Calu3 (cell line): ENCODE measurements around the gene OSBPL8. TPM values are rescaled to one million over a fixed set of nuclear protein-coding genes. Genes with fewer than 3 reads are reported as not detected.

Experiments used
- BruUV-seq: library from RNA; stranded (reverse); fragments of 400-500 nt; replicated peaks from 2 replicates; lab custom pipeline; 2021; lab: Mats Ljungman, UMichigan
- CTCF ChIA-PET: fragments of 300-600 bp; sonication (Branson Sonifier 250); formaldehyde crosslinking; loops from one replicate; lab custom pipeline; 2022; ENCODE audit warnings: antibody characterized with exemption; lab: Charles Lee
- DNase-seq: peaks from one replicate; pipeline ENCODE4 v3.0.0; 2022
- H3K27ac Mint-ChIP-seq: one replicate; pipeline ENCODE4 v1.8.0; 2022; ENCODE audit warnings: mixed read lengths; ENCODE audit not compliant: unreplicated experiment
- H3K27me3 Mint-ChIP-seq: one replicate; pipeline ENCODE4 v1.8.0; 2022; ENCODE audit warnings: mixed read lengths; ENCODE audit not compliant: unreplicated experiment
- H3K36me3 Mint-ChIP-seq: one replicate; pipeline ENCODE4 v1.8.0; 2022; ENCODE audit warnings: mild to moderate bottlenecking, moderate library complexity, mixed read lengths; ENCODE audit not compliant: insufficient read depth, unreplicated experiment
- H3K4me1 Mint-ChIP-seq: one replicate; pipeline ENCODE4 v1.8.0; 2022; ENCODE audit warnings: mild to moderate bottlenecking, low read depth, mixed read lengths; ENCODE audit not compliant: unreplicated experiment
- H3K4me3 Mint-ChIP-seq: one replicate; pipeline ENCODE4 v1.8.0; 2022; ENCODE audit warnings: mild to moderate bottlenecking, low read depth, moderate library complexity, mixed read lengths; ENCODE audit not compliant: unreplicated experiment
- H3K9me3 Mint-ChIP-seq: one replicate; pipeline ENCODE4 v1.8.0; 2022; ENCODE audit warnings: low read depth, mixed read lengths; ENCODE audit not compliant: unreplicated experiment
- CTCF ChIP-seq: fragments of 200-600 bp; IDR thresholded peaks from one replicate; pipeline ENCODE4 v1.8.0; 2022; ENCODE audit warnings: antibody characterized with exemption; ENCODE audit not compliant: unreplicated experiment
- intact Hi-C: fragments of 100-400 bp; cut with micrococcal nuclease; formaldehyde crosslinking; loops from one replicate; pipeline ENCODE4 v1.10.0; 2022; ENCODE audit not compliant: unreplicated experiment
- total RNA-seq: library from RNA; stranded (reverse); gene quantifications from 2 replicates; pipeline ENCODE4 v1.2.3, GENCODE V29; 2022

Gene OSBPL8
- total RNA-seq, 1 experiment from 2014 or later, result 64.9 TPM

GRCh38 chr12:76399040-76399439, 160.5 kb downstream of the OSBPL8 start:
- TF ChIP-seq CTCF, result no peak
- peaks cover 6% of the 10 kb centered on the region for H3K36me3 Mint-ChIP-seq
- no peak overlapping the region for H3K27ac Mint-ChIP-seq
- H3K27me3 Mint-ChIP-seq, result no peaks in the 10 kb centered on the region
- H3K4me3 Mint-ChIP-seq, result no peak overlapping the region
- intact Hi-C loops, result no loop called here
- no peaks in the 10 kb centered on the region for H3K4me1 Mint-ChIP-seq
- BruUV-seq, result no TSS peak
- no peaks in the 10 kb centered on the region for H3K9me3 Mint-ChIP-seq
- DNase-seq, result no peak
- CTCF ChIA-PET, result no interaction called here

GRCh38 chr12:76398106-76398505, 161.5 kb downstream of the OSBPL8 start:
- Mint-ChIP-seq H3K36me3 (peaks cover 6% of the 10 kb centered on the region), H3K4me3 (no peak overlapping the region), H3K27ac (no peak overlapping the region), H3K9me3 (no peaks in the 10 kb centered on the region), H3K27me3 (no peaks in the 10 kb centered on the region), H3K4me1 (no peaks in the 10 kb centered on the region)
- no TSS peak for BruUV-seq
- TF ChIP-seq CTCF, result no peak
- intact Hi-C loops, result no loop called here
- CTCF ChIA-PET, result no interaction called here
- no peak for DNase-seq

GRCh38 chr12:76391461-76391860, 168.1 kb downstream of the OSBPL8 start:
- intact Hi-C loops, result no loop called here
- CTCF ChIA-PET, result no interaction called here
- Mint-ChIP-seq H3K4me1 (no peaks in the 10 kb centered on the region), H3K27me3 (no peaks in the 10 kb centered on the region), H3K36me3 (no peaks in the 10 kb centered on the region), H3K27ac (no peak overlapping the region), H3K4me3 (no peak overlapping the region), H3K9me3 (no peaks in the 10 kb centered on the region)
- TF ChIP-seq CTCF, result no peak
- DNase-seq, result no peak
- BruUV-seq, result no TSS peak

- no peaks in the 10 kb centered on the region for H3K36me3 Mint-ChIP-seq
- BruUV-seq, result no TSS peak
- H3K4me1 Mint-ChIP-seq, result no peaks in the 10 kb centered on the region
- no peak overlapping the region for H3K27ac Mint-ChIP-seq
- no peak overlapping the region for H3K4me3 Mint-ChIP-seq
- CTCF ChIA-PET, result no interaction called here
- H3K9me3 Mint-ChIP-seq, result no peaks in the 10 kb centered on the region
- intact Hi-C loops, result no loop called here
- no peak for DNase-seq
- TF ChIP-seq CTCF, result no peak
- no peaks in the 10 kb centered on the region for H3K27me3 Mint-ChIP-seq
Observed at GRCh38 chr12:76387614-76388013, 172.0 kb downstream of the OSBPL8 start.

GRCh38 chr12:76384560-76384959, 175.0 kb downstream of the OSBPL8 start:
- CTCF ChIA-PET, result no interaction called here
- H3K27ac Mint-ChIP-seq, result no peak overlapping the region
- H3K4me3 Mint-ChIP-seq, result no peak overlapping the region
- H3K4me1 Mint-ChIP-seq, result no peaks in the 10 kb centered on the region
- TF ChIP-seq CTCF, result no peak
- no peaks in the 10 kb centered on the region for H3K27me3 Mint-ChIP-seq
- H3K36me3 Mint-ChIP-seq, result no peaks in the 10 kb centered on the region
- BruUV-seq, result no TSS peak
- no peak for DNase-seq
- intact Hi-C loops, result no loop called here
- no peaks in the 10 kb centered on the region for H3K9me3 Mint-ChIP-seq
